ENCODE measurements around the gene TPRG1L. TPM values are rescaled to one million over a fixed set of nuclear protein-coding genes. Genes with fewer than 3 reads are reported as not detected.

The TPRG1L gene
- total and polyA plus RNA-seq, 8 donors, result 16.4 to 33.3 (median 21.8) TPM

GRCh38 chr1:3601743-3602142 is 23.1 kb upstream of the TPRG1L start:
- TF ChIP-seq CTCF (IDR thresholded peaks at IDR 0.05), result no peak
- 53 to 56% methylated on average over 16 of the region's 16 CpGs for WGBS, 2 donors
- Histone ChIP-seq H3K9me3 (no peaks in the 10 kb centered on the region), H3K27me3 (no peaks in the 10 kb centered on the region), H3K36me3 (no peaks in the 10 kb centered on the region), H3K4me1 (no peaks in the 10 kb centered on the region), H3K4me3 (no peak overlapping the region), H3K27ac (no peak overlapping the region)
- ATAC-seq (no peak), DNase-seq (no peak), FAIRE-seq (no peak)
- intact Hi-C loops (cut with DNase I), result no loop called here

GRCh38 chr1:3602375-3602774 is 22.4 kb upstream of the TPRG1L start:
- WGBS, 2 donors, result 74 to 88% methylated on average over 19 to 21 of the region's 21 CpGs
- TF ChIP-seq CTCF (IDR thresholded peaks at IDR 0.05), result no peak

GRCh38 chr1:3603156-3603555 is 21.7 kb upstream of the TPRG1L start:
- H3K27ac ChIP-seq, result no peak overlapping the region
- 74 to 86% methylated on average over 8 to 11 of the region's 11 CpGs for WGBS, 2 donors
- FAIRE-seq (no peak), ATAC-seq (no peak), DNase-seq (peak in 1 of 6 donors; percentile 66)
- H3K36me3 ChIP-seq, result no peaks in the 10 kb centered on the region
- H3K4me3 ChIP-seq, result no peak overlapping the region
- no peaks in the 10 kb centered on the region for H3K4me1 ChIP-seq
- H3K27me3 ChIP-seq, result no peaks in the 10 kb centered on the region
- TF ChIP-seq CTCF (IDR thresholded peaks at IDR 0.05), result no peak
- H3K9me3 ChIP-seq, result no peaks in the 10 kb centered on the region
- intact Hi-C loops (cut with DNase I), result no loop called here

More at GRCh38 chr1:3602375-3602774, 22.4 kb upstream of the TPRG1L start:
- Histone ChIP-seq H3K9me3 (no peaks in the 10 kb centered on the region), H3K27ac (no peak overlapping the region), H3K36me3 (no peaks in the 10 kb centered on the region), H3K4me1 (no peaks in the 10 kb centered on the region), H3K27me3 (no peaks in the 10 kb centered on the region), H3K4me3 (no peak overlapping the region)
- DNase-seq, result peak in 1 of 6 donors; percentile 58
- FAIRE-seq, result no peak
- intact Hi-C loops (cut with DNase I), result no loop called here
- no peak for ATAC-seq

GRCh38 chr1:3603571-3604467 is 21.0 kb upstream of the TPRG1L start:
- no peak for FAIRE-seq
- TF ChIP-seq CTCF (IDR thresholded peaks at IDR 0.05), result no peak
- no peaks in the 10 kb centered on the region for H3K9me3 ChIP-seq
- no peak overlapping the region for H3K4me3 ChIP-seq
- H3K4me1 ChIP-seq, result no peaks in the 10 kb centered on the region
- peaks cover 0 to under 1% (median 0%) of the 10 kb centered on the region in 4 donors for H3K27me3 ChIP-seq
- intact Hi-C loops (cut with DNase I), result no loop called here
- 81 to 86% methylated on average over 23 to 29 of the region's 29 CpGs for WGBS, 2 donors
- no peak overlapping the region for H3K27ac ChIP-seq
- H3K36me3 ChIP-seq, result no peaks in the 10 kb centered on the region
- DNase-seq, result peak in 1 of 6 donors; percentile 64
- ATAC-seq, result no peak

GRCh38 chr1:3604468-3604974 is 20.3 kb upstream of the TPRG1L start:
- Histone ChIP-seq H3K27ac (no peak overlapping the region), H3K9me3 (no peaks in the 10 kb centered on the region), H3K27me3 (peaks cover 0 to 7% (median 0%) of the 10 kb centered on the region in 4 donors), H3K4me1 (no peaks in the 10 kb centered on the region), H3K4me3 (no peak overlapping the region), H3K36me3 (no peaks in the 10 kb centered on the region)
- TF ChIP-seq CTCF (IDR thresholded peaks at IDR 0.05), result no peak
- intact Hi-C loops (cut with DNase I), result no loop called here
- no peak for ATAC-seq
- DNase-seq, result peak in 1 of 6 donors; percentile 33
- FAIRE-seq, result no peak
- 81 to 88% methylated on average over 8 of the region's 8 CpGs for WGBS, 2 donors
